Measurements from ENCODE around the gene SDCBP2.

DNA sequence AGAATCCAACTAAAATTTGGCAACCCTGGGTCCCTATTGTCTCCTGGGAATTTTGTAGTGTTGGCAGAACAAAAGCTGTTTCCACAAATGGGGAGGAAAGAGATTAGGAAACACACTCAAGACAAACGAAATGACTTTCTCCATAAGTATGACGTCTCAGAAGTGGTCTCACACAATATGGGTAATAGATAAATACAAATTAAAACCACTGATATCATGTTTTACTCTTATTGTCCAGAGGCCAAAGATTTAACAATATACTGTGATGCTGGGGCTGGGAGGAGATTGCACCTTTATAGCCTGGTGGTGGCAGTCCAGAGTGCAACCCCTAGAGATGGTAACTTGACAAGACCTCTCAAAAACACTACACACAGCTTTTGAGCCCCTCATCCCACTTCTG, 45.3 kb upstream of the SDCBP2 start:
- TF ChIP-seq POLR2A (IDR thresholded peaks at IDR 0.05), result no peak
- no peak for TF ChIP-seq CTCF (IDR thresholded peaks at IDR 0.05)

Measured in Peyer's patch (tissue), 4 donors.